Sigmoid colon (tissue), 4 donors: Measurements from ENCODE around the gene RPS6KB1.

ENCODE experiments used
- CTCF ChIP-seq, 4 experiments: fragments of 450-650 bp in 3 of 4; fragments of 200-600 bp in 1 of 4; IDR thresholded peaks; one replicate each; pipeline ENCODE4 v1.5.1; 2016 to 2019; ENCODE audit warnings: antibody characterized with exemption in 4 of 4, mild to moderate bottlenecking in 3 of 4, moderate library complexity in 2 of 4
- EP300 ChIP-seq, 4 donors: sonication (generic); formaldehyde crosslinking; IDR thresholded peaks; one replicate each; pipeline ENCODE4 v1.6.1; 2017; ENCODE audit warnings: antibody characterized with exemption in 4 of 4
- POLR2AphosphoS5 ChIP-seq, 4 donors: sonication (generic); formaldehyde crosslinking; IDR thresholded peaks; one replicate each; pipeline ENCODE4 v1.6.1; 2017; ENCODE audit warnings: antibody characterized with exemption in 4 of 4

DNA sequence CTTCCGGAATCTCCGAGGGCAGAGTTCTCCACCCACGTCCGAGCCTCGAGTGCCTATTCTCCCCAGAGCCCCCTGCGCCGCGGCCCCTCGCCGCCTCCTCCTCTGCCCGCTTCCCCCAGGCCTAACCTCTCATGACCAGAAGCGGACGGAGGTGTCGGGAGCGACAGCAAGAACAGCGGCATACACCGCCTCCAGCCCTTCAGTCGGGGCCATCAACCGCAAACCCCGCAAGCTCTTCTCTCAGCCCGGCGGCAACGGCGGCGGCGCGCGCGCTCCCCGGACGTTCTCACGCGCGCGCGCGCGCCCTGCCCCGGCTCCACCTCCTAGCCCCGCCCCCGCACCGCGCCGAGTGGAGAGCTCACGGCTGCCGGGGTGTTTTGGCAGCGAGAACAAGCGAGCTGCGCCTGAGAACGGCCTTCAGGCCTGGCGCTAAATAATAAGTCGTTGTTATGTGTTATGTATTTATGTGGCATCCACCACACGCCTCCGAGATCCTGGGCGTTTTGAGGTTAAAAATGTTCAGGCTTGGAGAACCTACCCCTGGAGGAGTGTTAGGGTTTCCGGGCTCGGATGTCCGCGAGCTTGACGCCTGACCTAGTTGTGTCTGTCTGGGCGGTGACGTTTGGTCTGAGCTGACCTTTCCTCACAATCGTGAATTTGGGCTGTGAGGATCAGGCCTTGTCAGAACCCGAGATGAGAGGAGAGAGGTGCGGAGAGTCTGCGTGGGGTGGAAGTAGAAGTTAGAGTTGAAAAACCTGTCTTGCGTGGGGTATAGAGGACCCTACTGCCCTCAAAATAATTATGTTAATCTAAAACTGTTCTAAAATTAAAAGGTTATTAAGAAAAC is 71.8 kb downstream of the RPS6KB1 start, which contains the start of gene RNFT1:
- peak; percentile 47 to 86 (median 78) for TF ChIP-seq POLR2AphosphoS5 (IDR thresholded peaks at IDR 0.05)
- TF ChIP-seq CTCF (IDR thresholded peaks at IDR 0.05) = no peak
- TF ChIP-seq EP300 (IDR thresholded peaks at IDR 0.05) = no peak
